Right lobe of liver (tissue), 6 donors: ENCODE data around the gene CCL27. TPM values are rescaled to one million over a fixed set of nuclear protein-coding genes. Genes with fewer than 3 reads are reported as not detected.

Experiments
- ATAC-seq, 4 donors: fragments of 200-7000 bp; cut with Tn5 transposase; one replicate each; pipeline ENCODE4 v1.9.1; 2020; ENCODE audit warnings: mild to moderate bottlenecking in 4 of 4, moderate library complexity in 4 of 4
- DNase-seq, 3 donors: peaks; one replicate each; pipeline ENCODE4 v3.0.0-alpha.2; 2020
- H3K27ac ChIP-seq, 3 donors: fragments of 200-600 bp; one replicate each; pipeline ENCODE4 v1.8.0; 2022
- H3K27me3 ChIP-seq, 2 donors: fragments of 200-600 bp; one replicate each; pipeline ENCODE4 v1.8.0; 2022
- H3K36me3 ChIP-seq, 4 donors: fragments of 200-600 bp; sonication (generic) in 1 of 4; one replicate each; pipeline versions ENCODE4 v1.5.1 to v1.8.0; 2017 to 2022; ENCODE audit warnings: control low read depth in 1 of 4
- H3K4me1 ChIP-seq, 4 donors: fragments of 200-600 bp; sonication (generic) in 1 of 4; one replicate each; pipeline versions ENCODE4 v1.5.1 to v1.8.0; 2017 to 2022; ENCODE audit warnings: control low read depth in 1 of 4
- H3K4me3 ChIP-seq, 3 donors: fragments of 200-600 bp; one replicate each; pipeline ENCODE4 v1.8.0; 2022
- H3K9me3 ChIP-seq, 4 donors: fragments of 200-600 bp; sonication (generic) in 1 of 4; one replicate each; pipeline versions ENCODE4 v1.5.1 to v1.8.0; 2017 to 2022; ENCODE audit warnings: control low read depth in 1 of 4
- CTCF ChIP-seq, 4 donors: fragments of 200-600 bp in 3 of 4; fragments of 450-650 bp in 1 of 4; IDR thresholded peaks; one replicate each; pipeline versions ENCODE4 v1.5.1 to v1.8.0; 2016 to 2022; ENCODE audit warnings: antibody characterized with exemption in 4 of 4, mild to moderate bottlenecking in 2 of 4
- POLR2A ChIP-seq: fragments of 450-650 bp; IDR thresholded peaks from one replicate; pipeline ENCODE4 v1.6.1; 2017; ENCODE audit warnings: antibody characterized with exemption, mild to moderate bottlenecking
- WGBS: methylation state at CpG from one replicate; pipeline ENCODE4 v1.1.6; 2018; ENCODE audit warnings: low coverage, low lambda C conversion rate; ENCODE audit not compliant: insufficient coverage; ENCODE audit errors: missing lambda C conversion rate; 5-methylcytosine and 5-hydroxymethylcytosine counted together
- intact Hi-C, 2 donors: fragments of 100-400 bp; cut with DNase I; formaldehyde crosslinking; loops; one replicate each; pipeline versions ENCODE4 v1.11.2 to v1.14.1; 2022
- total RNA-seq, 6 experiments: library from RNA; depleted of rRNA in 2 of 6; stranded (reverse); fragments of >200 nt in 2 of 6; fragmentation: NEBNext Ultra II Directional in 3 of 6; extraction: Animal tissue kit (Norgen Biotek cat#: 25700) in 3 of 6; gene quantifications; one replicate each; pipeline versions ENCODE4 v1.1.0 to v1.2.4, GENCODE V29; 2016 to 2023
- donor health status: DM: no; HTN: yes; CAD: no.
- donor health status: DM: no; HTN: no; CAD: no.
- donor health status: DM: no; HTN: no; CAD: no.
- donor health status: DM: no; HTN: yes; CAD: no.
- donor health status: DM: no; HTN: yes; CAD: no.

CCL27 gene
- total RNA-seq, 6 experiments from 2014 or later: not detected

DNA sequence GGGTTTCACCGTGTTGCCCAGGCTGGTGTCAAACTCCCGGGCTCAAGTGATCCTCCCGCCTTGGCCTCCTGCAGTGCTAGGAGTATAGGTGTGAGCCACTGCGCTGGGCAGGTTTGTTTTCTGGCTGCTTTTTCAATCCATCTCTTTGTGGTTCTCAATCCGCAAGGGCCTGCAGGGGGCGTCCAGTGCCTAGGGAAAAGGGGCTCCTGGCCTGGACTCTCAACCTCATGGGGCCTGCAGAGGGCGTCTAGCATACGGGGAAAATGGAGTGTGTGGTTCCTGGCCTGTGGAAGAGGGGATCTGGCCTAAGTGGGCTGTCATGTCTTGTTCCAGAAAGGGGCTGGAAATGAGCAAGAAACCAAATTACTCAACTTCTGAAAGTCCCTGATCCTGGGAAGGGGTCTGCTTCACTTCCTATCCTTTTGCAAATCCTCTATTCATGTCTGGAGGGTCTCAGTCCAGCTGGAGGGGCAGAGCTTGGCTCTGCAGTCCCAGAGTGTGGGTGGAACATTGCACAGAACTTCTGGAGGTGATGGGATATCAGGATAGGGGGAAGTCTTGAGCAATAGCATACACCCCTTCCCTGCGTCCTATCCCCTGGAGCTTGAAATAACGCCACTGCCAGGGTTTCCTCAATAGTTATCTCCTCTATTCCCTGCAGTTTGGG, 12.7 kb upstream of the CCL27 start:
- DNase-seq: peak; percentile 84 to 88 (median 85)

DNA sequence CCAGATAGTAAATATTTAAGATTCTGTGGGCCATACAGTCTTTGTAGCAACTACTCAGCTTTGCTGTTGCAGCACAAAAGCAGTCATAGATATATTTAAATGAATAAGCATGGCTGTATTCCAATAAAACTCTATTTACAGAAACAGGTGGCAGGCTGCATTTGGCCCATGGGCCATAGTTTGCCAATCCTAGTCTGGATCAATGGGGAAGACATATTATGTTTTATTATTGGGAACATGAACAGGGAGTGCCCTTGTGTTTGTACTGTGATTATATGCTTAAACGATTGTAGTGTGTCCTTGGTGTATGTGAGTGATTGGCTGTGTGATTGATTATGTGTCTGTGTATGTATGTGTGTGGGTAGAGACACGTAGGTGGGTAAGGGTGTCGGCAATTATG, 12.0 kb upstream of the CCL27 start:
- no peak for TF ChIP-seq CTCF (IDR thresholded peaks at IDR 0.05)
- no peak for TF ChIP-seq POLR2A
- no peaks in the 10 kb centered on the region for H3K36me3 ChIP-seq
- ATAC-seq (peak in 1 of 4 donors; percentile 12), DNase-seq (no peak)
- H3K4me3 ChIP-seq: no peak overlapping the region
- intact Hi-C loops: no loop called here
- no peak overlapping the region for H3K27ac ChIP-seq
- peaks cover 0 to 7% (median 0%) of the 10 kb centered on the region in 4 donors for H3K4me1 ChIP-seq
- WGBS: 46% methylated on average over 3 of the region's 3 CpGs
- H3K27me3 ChIP-seq: no peaks in the 10 kb centered on the region
- H3K9me3 ChIP-seq: no peaks in the 10 kb centered on the region

More for the DNA sequence above, 12.7 kb upstream of the CCL27 start:
- ATAC-seq: peak; percentile 98 to 99 (median 99)
- no peak overlapping the region for H3K4me3 ChIP-seq
- 21% methylated on average over 9 of the region's 10 CpGs for WGBS
- H3K4me1 ChIP-seq: peaks cover 0 to 7% (median 0%) of the 10 kb centered on the region in 4 donors
- no peaks in the 10 kb centered on the region for H3K9me3 ChIP-seq
- H3K36me3 ChIP-seq: no peaks in the 10 kb centered on the region
- no peaks in the 10 kb centered on the region for H3K27me3 ChIP-seq
- TF ChIP-seq POLR2A (no peak), CTCF (IDR thresholded peaks at IDR 0.05) (peak; percentile 80 to 93 (median 86))
- no peak overlapping the region for H3K27ac ChIP-seq
- intact Hi-C loops: no loop called here

GRCh38 chr9:34671307-34671706, 8.8 kb upstream of the CCL27 start:
- Histone ChIP-seq H3K4me1 (peaks cover 0 to 13% (median 5%) of the 10 kb centered on the region in 4 donors), H3K36me3 (no peaks in the 10 kb centered on the region), H3K9me3 (no peaks in the 10 kb centered on the region), H3K4me3 (no peak overlapping the region), H3K27me3 (no peaks in the 10 kb centered on the region), H3K27ac (no peak overlapping the region)
- WGBS: no CpG with 5 or more reads among the region's 1 CpG
- intact Hi-C loops: no loop called here
- DNase-seq (no peak), ATAC-seq (no peak)
- TF ChIP-seq POLR2A (no peak), CTCF (IDR thresholded peaks at IDR 0.05) (no peak)

- H3K9me3 ChIP-seq: no peaks in the 10 kb centered on the region
- H3K4me3 ChIP-seq: no peak overlapping the region
- intact Hi-C loops: no loop called here
- H3K36me3 ChIP-seq: no peaks in the 10 kb centered on the region
- whole genome bisulfite sequencing: 72% methylated on average over 2 of the region's 5 CpGs
- peaks cover 0 to 14% (median 5%) of the 10 kb centered on the region in 4 donors for H3K4me1 ChIP-seq
- no peak overlapping the region for H3K27ac ChIP-seq
- TF ChIP-seq CTCF (IDR thresholded peaks at IDR 0.05) (no peak), POLR2A (no peak)
- no peaks in the 10 kb centered on the region for H3K27me3 ChIP-seq
- no peak for ATAC-seq
- no peak for DNase-seq
These were observed 7.5 kb upstream of the CCL27 start for GRCh38 chr9:34669809-34670562.
